K562 (cell line): ENCODE measurements around the gene ST7. TPM values are rescaled to one million over a fixed set of nuclear protein-coding genes. Genes with fewer than 3 reads are reported as not detected.

Source experiments
- CAMTA2 ChIP-seq: fragments of 250-450 bp; sonication (Bioruptor Pico); conservative IDR thresholded peaks from 2 replicates; pipeline ENCODE4 v1.5.1; 2022
- CHCHD3 ChIP-seq: fragments of 250-450 bp; sonication (Bioruptor Pico); IDR thresholded peaks from 2 replicates; pipeline ENCODE4 v2.1.2; 2022; ENCODE audit warnings: mild to moderate bottlenecking
- DNMT1 ChIP-seq: fragments of 450-650 bp; IDR thresholded peaks from 2 replicates; pipeline ENCODE4 v1.6.1; 2016; ENCODE audit warnings: antibody characterized with exemption, mild to moderate bottlenecking
- EWSR1 ChIP-seq: fragments of 450-650 bp; IDR thresholded peaks from 2 replicates; pipeline ENCODE4 v1.6.1; 2018; ENCODE audit warnings: borderline replicate concordance, mild to moderate bottlenecking, low read depth, moderate library complexity; ENCODE audit not compliant: partially characterized antibody
- GABPB1 ChIP-seq: sonication (generic); formaldehyde crosslinking; IDR thresholded peaks from 2 replicates; pipeline ENCODE4 v1.8.0; 2022; ENCODE audit warnings: mild to moderate bottlenecking, missing genetic modification reagents
- NKRF ChIP-seq: fragments of 450-650 bp; IDR thresholded peaks from 2 replicates; pipeline ENCODE4 v1.6.1; 2016; ENCODE audit warnings: borderline replicate concordance
- NRF1 ChIP-seq, 2 experiments: fragments of 450-650 bp; IDR thresholded peaks in 1 of 2; conservative IDR thresholded peaks in 1 of 2; 2 replicates each; pipeline ENCODE4 v1.6.1; 2014; ENCODE audit warnings: mild to moderate bottlenecking in 2 of 2
- POLR2A ChIP-seq: fragments of 450-650 bp; conservative IDR thresholded peaks from 2 replicates; pipeline ENCODE4 v1.6.1; 2016
- POLR2G ChIP-seq: fragments of 200-400 bp; formaldehyde crosslinking; IDR thresholded peaks from 2 replicates; pipeline ENCODE4 v1.6.1; 2017; ENCODE audit warnings: low read depth, mild to moderate bottlenecking, antibody characterized with exemption, low read length, moderate library complexity
- POU5F1 ChIP-seq: fragments of 150-350 bp; IDR thresholded peaks from 2 replicates; pipeline ENCODE4 v1.6.1; 2014; ENCODE audit warnings: borderline replicate concordance, low read length, low read depth, mild to moderate bottlenecking; ENCODE audit not compliant: partially characterized antibody
- RBFOX2 ChIP-seq: fragments of 200-400 bp; formaldehyde crosslinking; IDR thresholded peaks from 2 replicates; pipeline ENCODE4 v1.6.1; 2017; ENCODE audit warnings: low read depth, mild to moderate bottlenecking, low read length, moderate library complexity
- RFX5 ChIP-seq: IDR thresholded peaks from 2 replicates; pipeline ENCODE4 v1.6.1; 2011; ENCODE audit warnings: low read depth, mild to moderate bottlenecking, improper control_type of control experiment, low read length
- SMARCC2 ChIP-seq: fragments of 450-650 bp; IDR thresholded peaks from 2 replicates; pipeline ENCODE4 v1.6.1; 2017; ENCODE audit warnings: antibody characterized with exemption, moderate library complexity, mild to moderate bottlenecking, low read depth
- TAF9B ChIP-seq: fragments of 450-650 bp; IDR thresholded peaks from 2 replicates; pipeline ENCODE4 v1.6.1; 2018; ENCODE audit warnings: mild to moderate bottlenecking; ENCODE audit not compliant: partially characterized antibody
- TFE3 ChIP-seq: fragments of 450-650 bp; formaldehyde crosslinking; IDR thresholded peaks from 2 replicates; pipeline ENCODE4 v1.4.0; 2020; ENCODE audit warnings: mild to moderate bottlenecking, mixed read lengths
- ZKSCAN1 ChIP-seq: fragments of 150-350 bp; IDR thresholded peaks from 2 replicates; pipeline ENCODE4 v1.6.1; 2016; ENCODE audit warnings: low read depth, low read length
- ZNF184 ChIP-seq: sonication (generic); formaldehyde crosslinking; IDR thresholded peaks from 2 replicates; pipeline ENCODE4 v1.5.0; 2020; ENCODE audit warnings: missing genetic modification reagents
- ZNF699 ChIP-seq: fragments of 250-450 bp; sonication (Bioruptor Pico); IDR thresholded peaks from 2 replicates; pipeline ENCODE4 v1.8.0; 2021; ENCODE audit warnings: mild to moderate bottlenecking, moderate library complexity; ENCODE audit not compliant: insufficient replicate concordance
- polyA plus RNA-seq, 8 experiments: library from polyadenylated mRNA; depleted of rRNA in 4 of 8; stranded (reverse) in 5 of 8; unstranded in 3 of 8; fragments of >200 nt; fragmentation: Nextera tagmentation in 2 of 8; fragmentation: Illumina TruSeq in 1 of 8; extraction: Ambion mirVana in 2 of 8; extraction: Trizol in 1 of 8; gene quantifications; 2 replicates each; pipeline versions ENCODE4 v1.2.1 to v1.2.3, GENCODE V29; 2011 to 2014; ENCODE audit warnings: inconsistent platforms in 1 of 8, missing spikeins in 1 of 8
- total RNA-seq, 7 experiments: library from RNA; depleted of rRNA in 6 of 7; stranded (reverse); fragments of >200 nt in 6 of 7; fragmentation: Illumina TruSeq in 2 of 7; extraction: Trizol in 2 of 7; gene quantifications; 2 replicates each; pipeline versions ENCODE4 v1.2.1 to v1.2.3, GENCODE V29; 2011 to 2021; ENCODE audit warnings: low replicate concordance in 1 of 7
- TF ChIP-seq, protein P1 (sequence below), 2 experiments: fragments of 450-650 bp; IDR thresholded peaks; 2 replicates each; pipeline ENCODE4 v1.6.1; 2018; ENCODE audit warnings: mild to moderate bottlenecking in 2 of 2, low read depth in 1 of 2; ENCODE audit not compliant: partially characterized antibody in 2 of 2

ST7 gene
- total and polyA plus RNA-seq, 9 of the 15 experiments (the other 6 are each of a cell fraction or from before 2014, with no cell fraction given), result 23.9 to 56.3 (median 36.9) TPM

GRCh38 chr7:116949941-116950801 is 3.1 kb upstream of the ST7 start (continued):
- TF ChIP-seq CAMTA2 (0 out of 2 replicates have a peak, but pooled peaks have one; percentile 55), RBFOX2 (no peak), ZNF699 (CRISPR knock-in tag) (no peak), CHCHD3 (CRISPR knock-in tag) (no peak), TFE3 (CRISPR knock-in tag) (no peak), POLR2A (peak; percentile 46), POU5F1 (no peak), SMARCC2 (peak; percentile 98), ZNF184 (CRISPR knock-in tag) (no peak), TAF9B (peak; percentile 82), RFX5 (no peak), GABPB1 (no peak), DNMT1 (peak; percentile 100), POLR2G (no peak), ZKSCAN1 (peak; percentile 78), NRF1 (conservative IDR thresholded peaks at IDR 0.05 in 1 of 2, IDR thresholded peaks at IDR 0.05 in 1 of 2) (peak; percentile 68 to 72), EWSR1 (no peak), NKRF (peak; percentile 95)
- TF ChIP-seq, protein P1, sequence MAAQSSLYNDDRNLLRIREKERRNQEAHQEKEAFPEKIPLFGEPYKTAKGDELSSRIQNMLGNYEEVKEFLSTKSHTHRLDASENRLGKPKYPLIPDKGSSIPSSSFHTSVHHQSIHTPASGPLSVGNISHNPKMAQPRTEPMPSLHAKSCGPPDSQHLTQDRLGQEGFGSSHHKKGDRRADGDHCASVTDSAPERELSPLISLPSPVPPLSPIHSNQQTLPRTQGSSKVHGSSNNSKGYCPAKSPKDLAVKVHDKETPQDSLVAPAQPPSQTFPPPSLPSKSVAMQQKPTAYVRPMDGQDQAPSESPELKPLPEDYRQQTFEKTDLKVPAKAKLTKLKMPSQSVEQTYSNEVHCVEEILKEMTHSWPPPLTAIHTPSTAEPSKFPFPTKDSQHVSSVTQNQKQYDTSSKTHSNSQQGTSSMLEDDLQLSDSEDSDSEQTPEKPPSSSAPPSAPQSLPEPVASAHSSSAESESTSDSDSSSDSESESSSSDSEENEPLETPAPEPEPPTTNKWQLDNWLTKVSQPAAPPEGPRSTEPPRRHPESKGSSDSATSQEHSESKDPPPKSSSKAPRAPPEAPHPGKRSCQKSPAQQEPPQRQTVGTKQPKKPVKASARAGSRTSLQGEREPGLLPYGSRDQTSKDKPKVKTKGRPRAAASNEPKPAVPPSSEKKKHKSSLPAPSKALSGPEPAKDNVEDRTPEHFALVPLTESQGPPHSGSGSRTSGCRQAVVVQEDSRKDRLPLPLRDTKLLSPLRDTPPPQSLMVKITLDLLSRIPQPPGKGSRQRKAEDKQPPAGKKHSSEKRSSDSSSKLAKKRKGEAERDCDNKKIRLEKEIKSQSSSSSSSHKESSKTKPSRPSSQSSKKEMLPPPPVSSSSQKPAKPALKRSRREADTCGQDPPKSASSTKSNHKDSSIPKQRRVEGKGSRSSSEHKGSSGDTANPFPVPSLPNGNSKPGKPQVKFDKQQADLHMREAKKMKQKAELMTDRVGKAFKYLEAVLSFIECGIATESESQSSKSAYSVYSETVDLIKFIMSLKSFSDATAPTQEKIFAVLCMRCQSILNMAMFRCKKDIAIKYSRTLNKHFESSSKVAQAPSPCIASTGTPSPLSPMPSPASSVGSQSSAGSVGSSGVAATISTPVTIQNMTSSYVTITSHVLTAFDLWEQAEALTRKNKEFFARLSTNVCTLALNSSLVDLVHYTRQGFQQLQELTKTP (IDR thresholded peaks at IDR 0.05; ENCODE audit: low read depth in 1 of 2, partially characterized antibody in 2 of 2), result peak; percentile 83 to 96
